Neural progenitor cell (in vitro differentiated cells): ENCODE measurements around the gene INSIG1. TPM values are rescaled to one million over a fixed set of nuclear protein-coding genes. Genes with fewer than 3 reads are reported as not detected.

Experiments used
- DNase-seq: peaks from one replicate; pipeline ENCODE4 v3.0.0-alpha.2; 2016; ENCODE audit warnings: low spot score
- H2AFZ ChIP-seq: fragments of 200-600 bp; sonication (generic); replicated peaks from 2 replicates; pipeline ENCODE4 v1.6.1; 2016; ENCODE audit warnings: antibody characterized with exemption
- H3F3A ChIP-seq: fragments of 200-600 bp; sonication (generic); 2 replicates; pipeline ENCODE4 v1.6.1; 2016; ENCODE audit warnings: antibody characterized with exemption, low read depth
- H3K27ac ChIP-seq: fragments of 200-600 bp; sonication (generic); 2 replicates; pipeline ENCODE4 v1.5.1; 2016; ENCODE audit warnings: mild to moderate bottlenecking
- H3K27me3 ChIP-seq: fragments of 200-600 bp; sonication (generic); 2 replicates; pipeline ENCODE4 v1.6.1; 2016; ENCODE audit warnings: mild to moderate bottlenecking, moderate library complexity
- H3K36me3 ChIP-seq: fragments of 200-600 bp; sonication (generic); 2 replicates; pipeline ENCODE4 v1.5.1; 2016
- H3K4me1 ChIP-seq: fragments of 200-600 bp; sonication (generic); 2 replicates; pipeline ENCODE4 v1.6.1; 2016; ENCODE audit warnings: mixed run types
- H3K4me2 ChIP-seq: fragments of 200-600 bp; sonication (generic); 2 replicates; pipeline ENCODE4 v1.6.1; 2016
- H3K4me3 ChIP-seq: fragments of 200-600 bp; sonication (generic); 2 replicates; pipeline ENCODE4 v1.5.1; 2016
- H3K79me2 ChIP-seq: fragments of 200-600 bp; sonication (generic); 2 replicates; pipeline ENCODE4 v1.6.1; 2016; ENCODE audit warnings: low read depth
- H3K9ac ChIP-seq: fragments of 200-600 bp; sonication (generic); 2 replicates; pipeline ENCODE4 v1.6.1; 2016
- H3K9me3 ChIP-seq: fragments of 200-600 bp; sonication (generic); 2 replicates; pipeline ENCODE4 v1.5.1; 2016; ENCODE audit warnings: low read depth
- H4K20me1 ChIP-seq: fragments of 200-600 bp; sonication (generic); 2 replicates; pipeline ENCODE4 v1.6.1; 2016; ENCODE audit warnings: low read depth
- H3K27ac Mint-ChIP-seq: 3 replicates; pipeline ENCODE4 v1.8.0; 2021; ENCODE audit warnings: mixed read lengths
- H3K27me3 Mint-ChIP-seq: 2 replicates; pipeline ENCODE4 v1.8.0; 2022; ENCODE audit warnings: low read depth, mild to moderate bottlenecking, inconsistent platforms, moderate library complexity, mixed read lengths; ENCODE audit not compliant: insufficient read depth
- H3K36me3 Mint-ChIP-seq: 3 replicates; pipeline ENCODE4 v1.8.0; 2021; ENCODE audit warnings: mixed read lengths
- H3K4me1 Mint-ChIP-seq: 3 replicates; pipeline ENCODE4 v1.8.0; 2021; ENCODE audit warnings: mixed read lengths
- H3K4me3 Mint-ChIP-seq: 3 replicates; pipeline ENCODE4 v1.8.0; 2021; ENCODE audit warnings: mild to moderate bottlenecking, moderate library complexity, mixed read lengths
- H3K9me3 Mint-ChIP-seq: 3 replicates; pipeline ENCODE4 v1.8.0; 2020; ENCODE audit warnings: mixed read lengths
- EZH2 ChIP-seq: fragments of 200-600 bp; sonication (generic); IDR thresholded peaks from 2 replicates; pipeline ENCODE4 v1.6.1; 2017; ENCODE audit warnings: antibody characterized with exemption, mild to moderate bottlenecking, moderate library complexity
- EZH2phosphoT487 ChIP-seq: fragments of 200-600 bp; sonication (generic); IDR thresholded peaks from 2 replicates; pipeline ENCODE4 v1.6.1; 2017; ENCODE audit warnings: antibody characterized with exemption
- total RNA-seq: library from RNA; depleted of rRNA; stranded (reverse); fragments of >200 nt; gene quantifications from 2 replicates; pipeline ENCODE4 v1.2.3, GENCODE V29; 2015; ENCODE audit warnings: low replicate concordance
- TF ChIP-seq, protein P1 (sequence below): fragments of 200-600 bp; sonication (generic); IDR thresholded peaks from 2 replicates; pipeline ENCODE4 v1.5.1; 2017; ENCODE audit warnings: antibody characterized with exemption, mild to moderate bottlenecking

INSIG1 gene
- total RNA-seq, 1 donor from 2014 or later, result 94.3 TPM

DNA sequence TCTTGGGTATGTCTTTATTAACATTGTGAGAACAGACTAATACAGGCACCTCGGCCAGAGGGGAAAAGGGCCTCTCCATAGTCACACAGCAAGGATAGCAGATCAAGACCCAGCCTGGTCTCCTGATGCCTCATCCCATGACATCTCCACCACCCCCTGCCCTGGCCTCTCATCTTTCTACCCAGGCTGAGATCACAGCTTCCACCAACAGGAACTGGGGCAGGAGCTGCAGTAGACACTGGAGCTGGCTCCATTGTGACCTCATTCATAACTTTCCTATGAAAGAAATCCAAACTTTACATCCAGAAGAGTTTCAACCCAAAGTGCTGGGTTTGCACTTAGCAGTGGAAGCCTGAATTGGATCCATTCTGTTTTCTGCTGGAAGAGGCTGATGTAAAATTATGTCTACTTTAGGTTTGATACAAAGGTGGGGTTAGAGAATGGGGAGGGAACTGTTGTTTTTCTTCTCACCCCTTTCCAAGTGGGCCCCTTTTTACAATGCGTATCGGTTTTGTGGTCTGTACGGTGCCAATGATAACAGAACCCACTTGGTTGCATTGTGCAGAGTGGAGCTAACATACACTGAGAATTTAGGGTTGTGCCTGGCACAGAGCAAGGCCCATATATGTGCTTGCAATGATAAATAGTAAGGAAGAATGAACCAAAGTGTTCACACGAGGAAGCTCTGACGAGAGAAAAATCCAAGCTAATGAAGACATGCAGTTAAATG lies 28.6 kb upstream of the INSIG1 start:
- no peak for DNase-seq
- Mint-ChIP-seq H3K27ac (no peak overlapping the region), H3K4me1 (no peaks in the 10 kb centered on the region), H3K36me3 (no peaks in the 10 kb centered on the region), H3K4me3 (no peak overlapping the region), H3K9me3 (peaks cover 3% of the 10 kb centered on the region), H3K27me3 (peaks cover 5% of the 10 kb centered on the region)
- Histone ChIP-seq H3K9ac (no peak overlapping the region), H3K27me3 (no peaks in the 10 kb centered on the region), H3F3A (no peaks in the 10 kb centered on the region), H3K36me3 (no peaks in the 10 kb centered on the region), H3K9me3 (no peaks in the 10 kb centered on the region), H3K79me2 (no peaks in the 10 kb centered on the region), H3K4me1 (no peaks in the 10 kb centered on the region), H3K27ac (no peak overlapping the region), H3K4me3 (no peak overlapping the region), H3K4me2 (no peak overlapping the region), H4K20me1 (no peaks in the 10 kb centered on the region), H2AFZ (no peak overlapping the region)
- TF ChIP-seq, protein P1, sequence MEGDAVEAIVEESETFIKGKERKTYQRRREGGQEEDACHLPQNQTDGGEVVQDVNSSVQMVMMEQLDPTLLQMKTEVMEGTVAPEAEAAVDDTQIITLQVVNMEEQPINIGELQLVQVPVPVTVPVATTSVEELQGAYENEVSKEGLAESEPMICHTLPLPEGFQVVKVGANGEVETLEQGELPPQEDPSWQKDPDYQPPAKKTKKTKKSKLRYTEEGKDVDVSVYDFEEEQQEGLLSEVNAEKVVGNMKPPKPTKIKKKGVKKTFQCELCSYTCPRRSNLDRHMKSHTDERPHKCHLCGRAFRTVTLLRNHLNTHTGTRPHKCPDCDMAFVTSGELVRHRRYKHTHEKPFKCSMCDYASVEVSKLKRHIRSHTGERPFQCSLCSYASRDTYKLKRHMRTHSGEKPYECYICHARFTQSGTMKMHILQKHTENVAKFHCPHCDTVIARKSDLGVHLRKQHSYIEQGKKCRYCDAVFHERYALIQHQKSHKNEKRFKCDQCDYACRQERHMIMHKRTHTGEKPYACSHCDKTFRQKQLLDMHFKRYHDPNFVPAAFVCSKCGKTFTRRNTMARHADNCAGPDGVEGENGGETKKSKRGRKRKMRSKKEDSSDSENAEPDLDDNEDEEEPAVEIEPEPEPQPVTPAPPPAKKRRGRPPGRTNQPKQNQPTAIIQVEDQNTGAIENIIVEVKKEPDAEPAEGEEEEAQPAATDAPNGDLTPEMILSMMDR, result no peak
- no peak for TF ChIP-seq EZH2
- no peak for TF ChIP-seq EZH2phosphoT487

DNA sequence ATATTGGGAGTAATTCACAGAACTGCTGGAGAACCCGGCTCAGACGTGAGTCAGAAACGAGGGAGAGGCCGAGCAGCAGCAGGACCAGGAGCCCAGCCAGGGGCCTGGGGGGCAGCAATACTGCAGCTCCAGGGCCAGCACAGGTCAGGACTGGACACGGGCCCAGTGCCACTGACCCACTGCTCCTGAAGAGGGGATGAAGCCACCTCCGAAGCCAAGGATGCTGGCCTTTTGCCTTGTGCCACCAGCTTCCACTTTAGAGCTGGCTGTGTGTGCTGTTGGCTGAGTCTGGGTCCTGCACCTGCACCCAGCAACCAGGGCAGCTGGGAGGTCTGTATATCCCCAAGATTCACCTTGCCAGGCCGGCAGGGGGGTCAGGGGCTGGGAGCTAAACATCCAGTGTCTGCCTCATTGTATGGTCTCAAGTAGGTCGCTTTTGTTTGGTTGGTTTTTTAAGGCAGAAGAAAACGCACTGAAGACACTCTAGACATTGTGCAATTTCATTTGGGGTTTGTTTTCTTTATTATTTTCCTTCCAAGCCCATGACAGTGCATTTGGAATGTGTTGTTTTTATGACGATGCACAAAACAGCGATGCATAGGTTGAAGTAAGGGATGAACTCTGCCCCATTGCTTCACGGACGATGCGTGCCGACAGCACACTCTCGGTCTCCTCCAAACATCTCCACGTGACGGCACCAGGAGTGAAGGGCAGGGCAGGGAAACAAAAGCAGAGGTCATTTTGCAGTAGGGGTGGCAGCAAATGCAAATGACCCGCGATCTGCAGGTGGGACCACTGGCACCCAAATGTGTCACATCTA lies 27.7 kb upstream of the INSIG1 start:
- Histone ChIP-seq H3K9ac (no peak overlapping the region), H3K27ac (no peak overlapping the region), H4K20me1 (no peaks in the 10 kb centered on the region), H2AFZ (no peak overlapping the region), H3K79me2 (no peaks in the 10 kb centered on the region), H3K36me3 (no peaks in the 10 kb centered on the region), H3K9me3 (no peaks in the 10 kb centered on the region), H3K4me2 (no peak overlapping the region), H3K27me3 (no peaks in the 10 kb centered on the region), H3K4me3 (no peak overlapping the region), H3K4me1 (no peaks in the 10 kb centered on the region), H3F3A (no peaks in the 10 kb centered on the region)
- Mint-ChIP-seq H3K9me3 (peaks cover 3% of the 10 kb centered on the region), H3K4me1 (no peaks in the 10 kb centered on the region), H3K36me3 (no peaks in the 10 kb centered on the region), H3K27me3 (peaks cover 5% of the 10 kb centered on the region), H3K27ac (no peak overlapping the region), H3K4me3 (no peak overlapping the region)
- DNase-seq, result no peak
- no peak for TF ChIP-seq EZH2phosphoT487
- TF ChIP-seq, protein P1, result no peak
- no peak for TF ChIP-seq EZH2

DNA sequence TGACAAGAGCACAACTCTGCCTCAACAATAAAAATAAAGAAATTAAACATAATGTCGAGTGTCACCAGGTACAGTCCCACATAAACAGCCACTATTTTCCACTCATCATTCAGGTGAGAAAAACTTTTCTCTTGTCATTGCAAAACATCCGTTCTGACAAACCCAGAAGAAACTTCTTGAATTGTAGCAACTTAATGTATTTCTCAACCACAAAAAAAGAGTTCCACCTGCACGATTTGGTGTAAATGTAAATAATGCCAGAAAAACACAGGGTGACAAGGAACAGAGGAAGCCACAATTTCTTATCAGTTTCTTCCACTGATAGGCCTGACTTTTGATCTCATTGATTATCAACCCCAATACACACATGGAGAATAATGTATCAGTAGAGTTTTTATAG lies 26.8 kb upstream of the INSIG1 start:
- Histone ChIP-seq H3K4me1 (no peaks in the 10 kb centered on the region), H3K9ac (no peak overlapping the region), H3K9me3 (no peaks in the 10 kb centered on the region), H3K27me3 (no peaks in the 10 kb centered on the region), H3K4me2 (no peak overlapping the region), H3K27ac (no peak overlapping the region), H3F3A (no peaks in the 10 kb centered on the region), H2AFZ (no peak overlapping the region), H3K4me3 (no peak overlapping the region), H3K79me2 (no peaks in the 10 kb centered on the region), H3K36me3 (no peaks in the 10 kb centered on the region), H4K20me1 (no peaks in the 10 kb centered on the region)
- Mint-ChIP-seq H3K9me3 (peaks cover 3% of the 10 kb centered on the region), H3K27me3 (peaks cover 5% of the 10 kb centered on the region), H3K4me1 (no peaks in the 10 kb centered on the region), H3K4me3 (no peak overlapping the region), H3K27ac (no peak overlapping the region), H3K36me3 (no peaks in the 10 kb centered on the region)
- no peak for TF ChIP-seq EZH2
- no peak for TF ChIP-seq EZH2phosphoT487
- TF ChIP-seq, protein P1, result no peak
- DNase-seq, result no peak
